HG02610 (cell line): ENCODE results near the gene AHNAK2.
"Not testable (repeated sequence)": the region's sequence is repeated elsewhere in the genome, so short reads cannot be mapped to it uniquely, and the experiment has no call there.

ENCODE experiments used
- ATAC-seq: cut with Tn5 transposase; IDR thresholded peaks from one replicate; pipeline ENCODE4 v1.9.1; 2021; ENCODE audit warnings: mild to moderate bottlenecking, moderate library complexity; ENCODE audit not compliant: unreplicated experiment

Gene AHNAK2

DNA sequence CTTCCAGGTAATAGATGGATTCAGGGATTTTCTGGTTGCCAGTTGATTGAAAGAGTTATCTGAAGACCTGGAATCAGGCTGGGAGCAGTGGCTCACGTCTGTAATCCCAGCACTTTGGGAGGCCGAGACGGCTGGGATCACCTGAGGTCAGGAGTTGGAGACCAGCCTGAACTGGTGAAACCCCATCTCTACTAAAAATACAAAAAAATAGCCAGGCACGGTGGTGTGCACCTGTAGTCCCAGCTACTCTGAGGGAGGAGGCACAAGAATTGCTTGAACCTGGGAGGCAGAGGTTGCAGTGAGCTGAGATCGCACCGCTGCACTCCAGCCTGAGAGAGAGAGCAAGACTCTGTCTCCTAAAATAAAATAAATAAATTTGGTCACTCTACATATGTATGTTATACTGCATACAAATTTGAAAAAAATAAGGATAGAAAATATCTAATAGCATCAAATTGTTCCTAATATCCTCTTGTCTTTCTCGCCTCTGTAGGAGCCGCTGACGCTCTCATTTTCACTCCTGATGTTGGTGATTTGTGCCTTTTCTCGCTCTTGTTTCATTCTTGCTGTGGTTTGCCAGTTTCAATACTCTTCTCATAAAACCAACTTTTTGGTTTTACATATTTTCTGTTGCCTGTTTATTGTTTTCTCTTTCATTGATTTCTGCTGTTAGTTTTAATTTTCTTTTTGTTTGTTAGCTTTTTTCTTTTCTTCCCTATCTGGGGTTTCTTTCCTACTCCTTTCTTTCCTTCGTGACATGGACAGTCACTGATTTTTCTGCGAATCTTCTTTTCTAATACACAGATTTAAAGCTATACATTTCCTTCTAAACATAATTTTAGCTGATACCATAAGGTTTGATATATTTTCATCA is 77.3 kb downstream of the AHNAK2 start:
- no peak for ATAC-seq

GRCh38 chr14:104899781-104900180 is 78.4 kb downstream of the AHNAK2 start:
- ATAC-seq: no peak

GRCh38 chr14:104898870-104899510 is 79.2 kb downstream of the AHNAK2 start:
- ATAC-seq: no peak

DNA sequence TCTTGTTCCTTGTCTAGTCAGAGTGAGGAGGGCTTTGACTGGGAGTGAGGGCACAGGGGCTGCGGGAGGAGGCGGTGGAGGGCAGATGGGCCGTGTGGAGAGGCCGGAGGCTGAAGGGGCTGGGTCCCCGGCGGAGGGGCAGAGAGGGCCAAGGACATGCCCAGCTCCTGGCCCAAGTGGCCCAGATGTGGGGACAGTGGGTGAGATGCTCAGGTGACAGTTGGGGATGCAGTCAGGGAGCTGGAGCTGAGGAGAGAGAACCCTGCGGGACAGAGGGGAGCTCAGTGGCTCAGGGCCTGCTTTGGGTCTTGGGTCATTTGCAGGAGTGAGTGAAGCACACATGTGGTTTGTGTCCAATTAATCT is 80.0 kb downstream of the AHNAK2 start:
- ATAC-seq: no peak

DNA sequence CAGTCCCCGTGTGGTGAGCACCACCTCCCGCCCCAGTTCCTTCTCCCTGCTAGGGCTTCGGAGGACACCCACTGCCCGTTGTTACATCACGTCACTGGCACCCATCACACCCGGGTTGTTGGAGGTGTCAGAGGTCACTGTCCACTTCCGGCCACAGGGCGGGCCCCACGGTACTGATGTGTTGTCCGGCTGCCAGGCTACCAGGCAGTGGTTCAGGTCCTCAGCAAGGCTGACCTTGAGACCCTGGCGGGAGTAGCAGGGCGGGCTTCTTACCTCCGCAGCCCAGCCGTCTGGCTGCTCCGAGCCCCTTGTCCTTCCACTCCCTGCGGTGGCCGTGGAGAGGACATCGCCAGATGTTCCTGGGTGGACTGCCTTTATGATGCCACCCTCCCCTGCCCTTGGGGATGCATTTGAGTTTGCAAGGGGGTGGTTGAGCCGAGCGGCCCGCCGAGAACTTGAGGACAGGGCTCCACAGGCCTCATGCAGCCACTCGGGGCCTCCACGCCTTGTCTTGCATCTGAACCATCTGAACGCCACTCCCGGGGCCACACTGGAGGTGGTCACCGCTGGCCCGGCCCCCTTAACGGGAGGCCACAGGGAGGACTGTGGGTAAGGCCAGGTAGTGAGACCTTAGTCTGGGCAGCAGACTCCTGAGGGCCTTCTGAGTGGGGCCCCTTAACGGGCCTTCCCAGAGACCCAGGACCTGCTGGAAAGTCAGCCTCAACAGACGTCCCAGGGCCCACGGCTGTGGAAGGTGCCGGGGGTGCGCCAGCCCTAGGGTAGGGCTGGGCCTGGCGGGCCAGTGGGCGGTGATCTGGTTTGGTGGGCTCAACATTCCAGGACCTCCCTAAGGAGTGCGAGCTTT is 80.6 kb downstream of the AHNAK2 start:
- ATAC-seq: no peak

GRCh38 chr14:104895786-104896661 is 82.2 kb downstream of the AHNAK2 start:
- ATAC-seq: no peak

- ATAC-seq: no peak
Observed at GRCh38 chr14:104895207-104895785, 82.9 kb downstream of the AHNAK2 start.

GRCh38 chr14:104894331-104895206 is 83.6 kb downstream of the AHNAK2 start:
- ATAC-seq: no peak

- no peak for ATAC-seq
Observed at GRCh38 chr14:104893435-104894207, 84.6 kb downstream of the AHNAK2 start.

- ATAC-seq: no peak
Observed at GRCh38 chr14:104892531-104893434, 85.4 kb downstream of the AHNAK2 start.

- no peak for ATAC-seq
Observed at GRCh38 chr14:104891664-104892530, 86.3 kb downstream of the AHNAK2 start.

- no peak for ATAC-seq
Observed at GRCh38 chr14:104891121-104891551, 87.0 kb downstream of the AHNAK2 start.

GRCh38 chr14:104890292-104890691 is 87.9 kb downstream of the AHNAK2 start:
- ATAC-seq: not testable (repeated sequence)

GRCh38 chr14:104889375-104889757 is 88.8 kb downstream of the AHNAK2 start:
- ATAC-seq: no peak

GRCh38 chr14:104888489-104889374 is 89.4 kb downstream of the AHNAK2 start:
- ATAC-seq: no peak
